ENCODE data around the gene GCNT1.
A peak's percentile ranks its signal among the peaks of the same experiment; 100 is the strongest.
"Not testable (repeated sequence)": the region's sequence is repeated elsewhere in the genome, so short reads cannot be mapped to it uniquely, and the experiment has no call there.

GCNT1 gene

DNA sequence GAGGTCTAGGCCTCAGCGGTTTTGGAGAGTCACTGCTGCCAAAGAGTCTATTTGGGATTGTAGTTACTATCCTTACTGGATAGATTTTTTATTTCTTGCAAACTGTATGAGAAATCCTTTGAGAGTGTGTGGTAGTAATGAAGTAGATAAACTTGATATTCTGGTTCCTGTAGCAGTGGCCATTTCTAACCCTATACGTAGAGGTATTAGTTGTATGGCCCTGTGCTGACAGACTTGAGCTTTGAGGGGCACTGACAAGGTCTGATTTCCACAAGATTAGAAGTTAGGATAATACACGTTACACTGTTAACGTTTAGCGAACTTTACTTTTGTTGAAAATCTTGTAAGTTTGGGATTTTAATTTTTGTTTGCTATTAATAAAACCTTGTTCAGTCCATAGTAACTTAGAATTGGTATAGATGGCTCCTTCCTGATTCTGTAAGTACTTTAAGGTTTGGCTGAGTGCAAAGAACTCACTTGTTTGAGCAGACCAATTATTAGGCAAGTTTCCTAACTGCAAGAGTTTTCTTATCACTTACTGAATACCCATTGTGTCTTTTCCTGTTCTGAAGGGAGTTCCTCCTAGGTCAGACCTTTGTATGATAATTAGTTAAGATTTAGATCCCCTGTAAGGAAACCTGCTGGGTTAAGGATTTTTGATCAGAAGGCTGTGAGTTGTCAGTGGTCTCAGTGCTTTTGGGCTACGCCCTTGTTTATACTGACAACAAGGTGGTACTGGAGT is 31.4 kb downstream of the GCNT1 start:
- Mint-ChIP-seq H3K27ac (peak overlapping the region; percentile 33), H3K36me3 (peaks cover 64 to 67% of the 10 kb centered on the region in 2 donors), H3K27me3 (no peaks in the 10 kb centered on the region), H3K4me1 (peaks cover 45 to 74% of the 10 kb centered on the region in 2 donors), H3K9me3 (peaks cover 3 to 8% of the 10 kb centered on the region in 2 donors), H3K4me3 (no peak overlapping the region)
- ATAC-seq (replicated peaks) (no peak), DNase-seq (no peak)

DNA sequence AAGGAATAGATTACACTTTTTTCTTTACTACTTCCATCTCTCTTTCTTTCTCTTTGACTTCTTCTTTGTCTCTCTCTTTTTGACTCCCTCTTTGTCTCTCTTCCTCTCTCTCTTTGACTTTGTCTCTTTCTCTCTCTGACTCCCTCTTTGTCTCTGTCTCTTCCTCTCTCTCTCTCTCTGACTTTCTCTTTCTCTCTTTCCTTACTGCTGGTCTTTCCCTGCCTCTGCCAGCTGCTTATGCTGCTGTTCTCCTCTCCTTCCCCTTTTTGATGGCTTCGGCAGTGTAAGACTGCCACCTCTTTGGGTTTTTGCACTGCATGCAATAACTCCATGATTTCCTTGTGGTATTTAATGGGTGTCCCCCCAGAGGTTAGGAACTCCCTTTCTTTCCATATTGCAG is 32.1 kb downstream of the GCNT1 start:
- H3K27me3 Mint-ChIP-seq, result not testable (repeated sequence)

DNA sequence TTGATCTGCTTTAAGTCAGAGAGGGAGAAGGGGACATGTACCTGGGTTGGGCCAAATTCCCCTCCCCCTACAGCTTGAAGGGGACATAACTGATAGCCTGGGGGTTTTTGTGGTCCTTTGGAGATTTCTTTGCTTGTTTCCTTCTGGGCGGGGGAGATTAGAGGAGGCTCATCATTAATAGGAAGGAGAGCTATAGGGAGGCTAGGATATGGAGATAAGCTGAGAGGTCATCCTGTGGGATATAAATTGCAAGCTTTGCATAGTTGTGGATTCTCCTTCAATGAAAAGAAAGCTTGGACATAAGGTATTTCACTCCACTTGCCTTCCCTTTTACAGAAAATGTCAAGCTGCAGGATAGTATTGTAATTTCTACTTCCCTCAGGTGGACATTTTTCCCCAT is 34.5 kb downstream of the GCNT1 start:
- H3K4me3 Mint-ChIP-seq; H3K9me3 Mint-ChIP-seq; DNase-seq; ATAC-seq (replicated peaks); H3K27me3 Mint-ChIP-seq; H3K27ac Mint-ChIP-seq: not testable (repeated sequence)
- Mint-ChIP-seq H3K4me1 (peaks cover 27 to 59% of the 10 kb centered on the region in 2 donors), H3K36me3 (peaks cover 53 to 54% of the 10 kb centered on the region in 2 donors)

More for the DNA sequence above, 32.1 kb downstream of the GCNT1 start:
- H3K9me3 Mint-ChIP-seq, DNase-seq: not testable (repeated sequence)
- peak in 1 of 2 donors; percentile 20 for ATAC-seq (replicated peaks)
- Mint-ChIP-seq H3K4me3 (peak overlapping the region; percentile 19 to 68), H3K4me1 (peaks cover 44 to 73% of the 10 kb centered on the region in 2 donors), H3K27ac (peak overlapping the region; percentile 0), H3K36me3 (peaks cover 60 to 62% of the 10 kb centered on the region in 2 donors)

DNA sequence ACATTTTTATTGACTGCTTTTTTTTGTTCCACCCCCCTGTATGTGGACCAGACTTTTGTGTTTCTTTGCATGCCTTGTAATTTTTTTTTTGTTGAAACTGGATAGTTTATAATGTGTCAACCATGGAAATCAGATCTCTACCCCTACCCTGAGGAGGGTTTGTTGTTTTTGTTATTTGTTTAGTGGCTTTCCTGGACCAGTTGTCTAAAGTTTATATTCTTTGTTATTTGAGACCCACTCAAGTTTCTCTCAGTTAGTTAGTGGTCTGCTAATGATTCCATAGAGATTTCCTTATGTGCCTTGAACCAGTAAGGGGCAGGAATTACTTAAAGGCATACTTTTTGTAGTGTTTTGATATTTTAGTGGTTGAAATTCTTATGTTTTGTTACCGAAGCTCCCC is 41.1 kb downstream of the GCNT1 start:
- peaks cover 22 to 49% of the 10 kb centered on the region in 2 donors for H3K4me1 Mint-ChIP-seq
- ATAC-seq (replicated peaks), result no peak
- peaks cover 41 to 63% of the 10 kb centered on the region in 2 donors for H3K36me3 Mint-ChIP-seq
- no peaks in the 10 kb centered on the region for H3K27me3 Mint-ChIP-seq
- H3K4me3 Mint-ChIP-seq, result no peak overlapping the region
- DNase-seq, result no peak
- peak overlapping the region; percentile 11 for H3K27ac Mint-ChIP-seq
- peaks cover 0 to 5% of the 10 kb centered on the region in 2 donors for H3K9me3 Mint-ChIP-seq

DNA sequence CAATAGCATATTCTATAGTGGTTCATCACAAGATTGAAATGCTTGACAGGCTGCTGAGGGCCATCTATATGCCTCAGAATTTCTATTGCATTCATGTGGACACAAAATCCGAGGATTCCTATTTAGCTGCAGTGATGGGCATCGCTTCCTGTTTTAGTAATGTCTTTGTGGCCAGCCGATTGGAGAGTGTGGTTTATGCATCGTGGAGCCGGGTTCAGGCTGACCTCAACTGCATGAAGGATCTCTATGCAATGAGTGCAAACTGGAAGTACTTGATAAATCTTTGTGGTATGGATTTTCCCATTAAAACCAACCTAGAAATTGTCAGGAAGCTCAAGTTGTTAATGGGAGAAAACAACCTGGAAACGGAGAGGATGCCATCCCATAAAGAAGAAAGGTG is 43.8 kb downstream of the GCNT1 start:
- no peak overlapping the region for H3K4me3 Mint-ChIP-seq
- H3K4me1 Mint-ChIP-seq, result peaks cover 17 to 44% of the 10 kb centered on the region in 2 donors
- no peaks in the 10 kb centered on the region for H3K27me3 Mint-ChIP-seq
- H3K9me3 Mint-ChIP-seq, result no peaks in the 10 kb centered on the region
- peak overlapping the region; percentile 1 for H3K27ac Mint-ChIP-seq
- no peak for DNase-seq
- no peak for ATAC-seq (replicated peaks)
- peaks cover 28 to 55% of the 10 kb centered on the region in 2 donors for H3K36me3 Mint-ChIP-seq

DNA sequence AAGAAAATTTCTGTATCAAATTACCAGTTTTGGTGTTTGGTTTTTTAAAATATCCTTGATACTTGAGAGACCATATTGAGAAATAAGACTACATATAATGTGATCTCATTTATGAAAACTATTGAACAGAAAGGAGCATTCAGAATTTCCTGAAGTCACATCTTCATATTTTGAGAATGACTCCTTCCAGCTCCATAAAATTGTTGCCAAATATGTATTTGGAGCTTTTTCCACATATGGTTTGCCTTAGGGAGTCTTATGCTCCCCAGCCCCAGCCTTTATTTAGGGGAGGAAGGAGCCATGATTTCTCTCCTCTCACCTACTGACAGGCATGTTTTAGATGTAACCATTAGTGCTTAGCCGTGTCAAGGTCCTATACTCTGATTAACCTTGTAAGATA is 51.1 kb downstream of the GCNT1 start:
- Mint-ChIP-seq H3K27me3 (no peaks in the 10 kb centered on the region), H3K36me3 (peaks cover 4 to 6% of the 10 kb centered on the region in 2 donors), H3K4me1 (peaks cover 4 to 5% of the 10 kb centered on the region in 2 donors), H3K9me3 (peaks cover 0 to 5% of the 10 kb centered on the region in 2 donors), H3K27ac (no peak overlapping the region), H3K4me3 (no peak overlapping the region)
- DNase-seq (no peak), ATAC-seq (replicated peaks) (no peak)

DNA sequence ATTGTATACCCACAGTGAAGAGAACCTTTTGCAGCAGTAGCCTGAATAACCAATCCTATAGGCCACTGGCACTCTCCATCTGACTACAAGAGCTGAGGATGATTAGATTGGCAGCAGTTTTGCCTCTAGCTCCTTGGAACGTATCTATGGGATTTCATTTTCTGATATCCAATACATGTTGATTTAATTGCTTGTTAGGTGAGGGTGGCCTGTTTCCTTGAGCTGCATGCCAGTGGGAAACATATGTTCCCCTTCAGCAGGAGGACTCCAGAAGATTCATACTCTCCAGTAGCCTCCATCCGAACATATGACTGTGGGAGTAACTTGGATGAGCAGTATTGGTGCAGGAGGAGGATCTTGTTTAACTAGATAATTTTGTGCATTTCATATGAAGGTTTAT is 51.5 kb downstream of the GCNT1 start:
- Mint-ChIP-seq H3K27me3 (no peaks in the 10 kb centered on the region), H3K4me3 (no peak overlapping the region), H3K27ac (no peak overlapping the region), H3K36me3 (peaks cover 6 to 7% of the 10 kb centered on the region in 2 donors), H3K9me3 (peaks cover 0 to 6% of the 10 kb centered on the region in 2 donors), H3K4me1 (peaks cover 4 to 5% of the 10 kb centered on the region in 2 donors)
- no peak for DNase-seq
- no peak for ATAC-seq (replicated peaks)

DNA sequence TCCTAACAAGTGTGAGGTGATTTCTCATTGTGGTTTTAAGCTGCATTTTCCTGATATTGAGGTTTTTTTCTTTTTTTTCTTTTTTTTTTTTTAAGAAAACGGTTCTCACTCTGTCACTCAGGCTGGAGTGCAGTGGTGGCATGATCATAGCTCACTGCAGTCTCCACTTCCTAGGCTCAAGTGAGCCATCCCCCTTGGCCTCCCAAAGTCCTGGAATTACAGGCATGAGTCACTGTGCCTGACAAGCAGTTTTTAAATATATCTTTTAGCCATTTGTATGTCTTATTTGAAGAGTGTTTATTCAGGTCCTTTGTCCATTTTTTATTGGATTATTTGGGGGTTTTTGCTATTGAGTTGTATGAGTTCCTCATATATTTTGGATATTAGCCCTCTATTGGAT is 53.8 kb downstream of the GCNT1 start:
- Mint-ChIP-seq H3K9me3 (peaks cover 0 to 6% of the 10 kb centered on the region in 2 donors), H3K27me3 (no peaks in the 10 kb centered on the region), H3K27ac (no peak overlapping the region), H3K4me3 (no peak overlapping the region), H3K4me1 (peaks cover 16 to 21% of the 10 kb centered on the region in 2 donors), H3K36me3 (peaks cover 20 to 22% of the 10 kb centered on the region in 2 donors)
- ATAC-seq (replicated peaks) (no peak), DNase-seq (no peak)

DNA sequence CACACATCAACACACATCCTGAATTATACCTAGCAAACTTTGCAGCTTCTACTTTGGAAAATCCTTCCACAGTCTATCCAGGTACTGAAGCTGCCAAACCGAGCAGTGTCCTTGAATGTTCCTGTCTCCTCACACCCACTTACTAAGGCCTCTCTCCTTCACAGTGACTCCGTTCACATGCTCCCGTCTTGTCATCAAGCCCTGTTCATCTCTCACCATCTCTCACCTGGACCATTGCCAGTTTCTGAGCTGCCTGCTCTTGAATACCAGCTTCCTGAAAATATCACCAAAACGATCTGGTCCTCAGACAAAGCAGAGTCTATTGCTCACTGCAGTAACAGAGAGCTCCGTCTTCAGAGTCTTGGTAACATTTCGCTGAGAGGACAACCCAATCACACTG is 57.4 kb downstream of the GCNT1 start:
- no peak overlapping the region for H3K27ac Mint-ChIP-seq
- peaks cover 15 to 22% of the 10 kb centered on the region in 2 donors for H3K4me1 Mint-ChIP-seq
- H3K36me3 Mint-ChIP-seq, result peaks cover 30 to 48% of the 10 kb centered on the region in 2 donors
- H3K9me3 Mint-ChIP-seq, result peaks cover 0 to 6% of the 10 kb centered on the region in 2 donors
- no peak overlapping the region for H3K4me3 Mint-ChIP-seq
- H3K27me3 Mint-ChIP-seq, result no peaks in the 10 kb centered on the region
- peak; percentile 29 to 43 for ATAC-seq (replicated peaks)
- DNase-seq, result no peak

DNA sequence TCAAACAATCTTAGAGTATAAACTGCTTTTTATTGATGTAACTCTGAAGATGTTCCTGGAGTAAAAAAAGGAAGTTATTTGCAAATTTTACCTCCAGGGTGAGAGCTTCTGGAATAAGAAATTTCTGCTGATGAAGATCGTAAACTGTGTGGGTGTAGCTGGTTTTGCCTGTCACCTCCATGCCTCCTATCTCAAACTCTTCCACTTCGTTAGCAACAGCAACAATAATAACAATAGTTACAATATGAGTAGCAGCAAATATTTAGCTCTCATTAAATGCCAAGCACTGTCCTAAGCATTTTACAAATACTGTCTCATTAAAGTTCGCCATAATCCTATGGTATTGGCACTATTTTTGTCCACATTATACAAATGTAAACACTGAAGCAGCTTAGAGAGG is 57.9 kb downstream of the GCNT1 start:
- H3K27me3 Mint-ChIP-seq, result no peaks in the 10 kb centered on the region
- H3K27ac Mint-ChIP-seq, result no peak overlapping the region
- H3K4me1 Mint-ChIP-seq, result peaks cover 17 to 26% of the 10 kb centered on the region in 2 donors
- DNase-seq (no peak), ATAC-seq (replicated peaks) (peak in 1 of 2 donors; percentile 52)
- H3K9me3 Mint-ChIP-seq, result peaks cover 0 to 4% of the 10 kb centered on the region in 2 donors
- H3K4me3 Mint-ChIP-seq, result no peak overlapping the region
- H3K36me3 Mint-ChIP-seq, result peaks cover 32 to 52% of the 10 kb centered on the region in 2 donors

DNA sequence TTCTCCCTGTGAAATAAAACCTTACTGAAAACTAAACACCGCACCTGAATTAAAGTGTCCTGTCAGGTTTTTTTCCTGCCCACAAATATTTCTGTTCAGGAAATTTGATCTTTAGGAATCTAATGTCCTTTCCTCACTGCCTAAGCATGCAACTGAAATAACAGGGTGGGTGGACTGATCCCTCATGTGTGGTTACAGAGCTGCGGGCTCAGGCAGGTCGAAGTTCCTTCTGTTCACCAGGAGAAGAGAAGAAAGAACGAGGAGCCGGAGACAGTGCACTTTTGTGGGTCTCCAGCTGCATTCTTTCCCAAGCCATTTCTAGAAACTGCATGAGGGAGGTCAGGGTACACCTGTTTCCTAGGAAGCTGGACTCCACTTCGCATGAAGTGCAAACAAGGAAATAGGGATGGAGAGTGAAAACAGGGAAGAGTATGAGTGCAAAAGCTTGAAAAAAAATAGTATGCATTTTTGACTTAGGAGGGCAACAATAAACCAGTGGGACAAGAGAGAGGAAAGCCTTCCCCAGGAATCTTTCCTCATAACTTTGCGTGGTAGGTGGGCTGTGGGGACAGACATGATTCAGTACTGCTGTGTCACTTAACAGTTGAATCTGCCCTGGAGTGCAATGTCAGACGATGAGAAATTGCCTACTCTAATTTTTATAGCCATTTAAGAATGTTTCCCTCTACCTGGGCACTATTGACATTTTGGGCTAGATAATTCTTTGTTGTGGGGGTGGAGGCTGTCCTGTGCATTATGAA is 60.3 kb downstream of the GCNT1 start:
- H3K4me3 Mint-ChIP-seq, result no peak overlapping the region
- peaks cover 0 to 2% of the 10 kb centered on the region in 2 donors for H3K9me3 Mint-ChIP-seq
- no peaks in the 10 kb centered on the region for H3K27me3 Mint-ChIP-seq
- ATAC-seq (replicated peaks) (no peak), DNase-seq (no peak)
- peaks cover 20 to 29% of the 10 kb centered on the region in 2 donors for H3K4me1 Mint-ChIP-seq
- H3K27ac Mint-ChIP-seq, result no peak overlapping the region
- peaks cover 39 to 66% of the 10 kb centered on the region in 2 donors for H3K36me3 Mint-ChIP-seq

DNA sequence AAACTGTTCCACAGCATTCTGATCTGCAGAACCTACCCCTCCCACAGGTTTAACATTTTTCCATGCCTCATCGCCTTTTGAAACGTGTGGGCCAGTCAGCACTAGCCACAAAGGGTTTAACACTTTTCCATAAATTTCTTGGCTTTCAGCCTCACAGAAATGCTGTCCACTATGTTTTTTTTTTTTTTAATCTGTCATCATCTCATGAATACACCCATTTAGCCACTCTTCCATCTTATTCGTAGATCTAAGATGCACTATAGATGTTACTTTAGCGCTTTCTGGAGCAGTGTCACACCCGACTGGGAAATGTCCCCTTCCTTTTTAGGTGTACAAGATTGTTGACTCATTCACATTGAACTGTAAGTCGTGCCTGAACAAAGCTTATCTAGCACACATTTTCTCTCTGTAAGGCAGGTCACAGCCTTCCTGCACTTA is 62.3 kb downstream of the GCNT1 start:
- ATAC-seq (replicated peaks) (no peak), DNase-seq (no peak)
- H3K36me3 Mint-ChIP-seq, result peaks cover 37 to 59% of the 10 kb centered on the region in 2 donors
- peaks cover 21 to 38% of the 10 kb centered on the region in 2 donors for H3K4me1 Mint-ChIP-seq
- no peaks in the 10 kb centered on the region for H3K9me3 Mint-ChIP-seq
- no peak overlapping the region for H3K4me3 Mint-ChIP-seq
- no peak overlapping the region for H3K27ac Mint-ChIP-seq
- H3K27me3 Mint-ChIP-seq, result no peaks in the 10 kb centered on the region

DNA sequence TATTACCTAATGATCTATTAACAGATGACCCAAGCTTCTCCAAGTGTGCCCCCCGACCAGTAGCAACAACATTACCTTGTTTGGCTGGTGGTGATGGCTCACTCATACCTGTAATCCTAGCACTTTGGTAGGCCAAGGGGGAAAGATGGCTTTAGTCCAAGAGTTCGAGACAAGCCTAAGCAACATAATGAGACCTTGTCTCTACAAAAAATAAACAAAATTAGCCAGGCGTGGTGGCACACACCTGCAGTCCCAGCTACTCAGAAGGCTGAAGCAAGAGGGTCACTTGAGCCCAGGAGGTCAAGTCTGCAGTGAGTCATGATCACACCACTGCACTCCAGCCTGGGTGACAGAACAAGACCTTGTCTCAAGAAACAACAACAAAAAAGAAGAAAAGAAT is 62.9 kb downstream of the GCNT1 start:
- ATAC-seq (replicated peaks), result no peak
- H3K4me1 Mint-ChIP-seq, result peaks cover 16 to 31% of the 10 kb centered on the region in 2 donors
- H3K27me3 Mint-ChIP-seq, result no peaks in the 10 kb centered on the region
- no peaks in the 10 kb centered on the region for H3K9me3 Mint-ChIP-seq
- H3K27ac Mint-ChIP-seq, result no peak overlapping the region
- no peak for DNase-seq
- H3K4me3 Mint-ChIP-seq, result no peak overlapping the region
- peaks cover 31 to 55% of the 10 kb centered on the region in 2 donors for H3K36me3 Mint-ChIP-seq

DNA sequence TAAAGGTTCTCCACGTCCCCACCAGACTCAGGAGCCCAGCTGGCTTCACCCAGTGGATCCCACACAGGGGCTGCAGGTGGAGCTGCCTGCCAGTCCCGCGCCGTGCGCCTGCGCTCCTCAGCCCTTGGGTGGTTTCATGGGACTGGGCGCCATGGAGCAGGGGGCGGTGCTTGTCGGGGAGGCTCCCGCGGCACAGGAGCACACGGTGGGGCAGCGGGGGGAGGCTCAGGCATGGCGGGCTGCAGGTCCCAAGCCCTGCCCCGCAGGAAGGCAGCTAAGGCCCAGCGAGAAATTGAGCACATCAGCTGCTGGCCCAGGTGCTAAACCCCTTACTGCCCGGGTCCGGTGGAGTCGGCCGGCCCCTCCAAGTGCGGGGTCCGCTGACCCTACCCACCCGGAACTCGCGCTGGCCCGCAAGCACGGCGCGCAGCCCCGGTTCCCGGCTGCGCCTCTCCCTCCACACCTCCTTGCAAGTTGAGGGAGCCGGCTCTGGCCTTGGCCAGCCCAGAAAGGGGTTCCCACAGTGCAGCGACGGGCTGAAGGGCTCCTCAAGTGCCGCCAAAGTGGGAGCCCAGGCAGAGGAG is 64.7 kb downstream of the GCNT1 start:
- H3K27ac Mint-ChIP-seq; H3K4me3 Mint-ChIP-seq; H3K27me3 Mint-ChIP-seq; H3K9me3 Mint-ChIP-seq; DNase-seq; ATAC-seq (replicated peaks): not testable (repeated sequence)
- Mint-ChIP-seq H3K36me3 (peaks cover 27 to 47% of the 10 kb centered on the region in 2 donors), H3K4me1 (peaks cover 10 to 24% of the 10 kb centered on the region in 2 donors)
